Measurements from ENCODE around the gene IRX4.

The IRX4 gene

GRCh38 chr5:1912951-1913565, 30.3 kb upstream of the IRX4 start:
- no peak for FAIRE-seq

GRCh38 chr5:1911773-1912235, 29.1 kb upstream of the IRX4 start:
- FAIRE-seq = no peak

GRCh38 chr5:1910861-1911772, 28.4 kb upstream of the IRX4 start:
- no peak for FAIRE-seq

- FAIRE-seq = no peak
Observed at GRCh38 chr5:1910081-1910760, 27.5 kb upstream of the IRX4 start.

- no peak for FAIRE-seq
Observed at GRCh38 chr5:1909346-1909985, 26.7 kb upstream of the IRX4 start.

- no peak for FAIRE-seq
Observed at GRCh38 chr5:1908931-1909330, 26.2 kb upstream of the IRX4 start.

- FAIRE-seq = no peak
Observed at GRCh38 chr5:1907616-1908015, 24.9 kb upstream of the IRX4 start.

- FAIRE-seq = no peak
Observed at GRCh38 chr5:1905108-1905507, 22.4 kb upstream of the IRX4 start.

- FAIRE-seq = no peak
Observed at GRCh38 chr5:1901983-1902382, 19.3 kb upstream of the IRX4 start.

- no peak for FAIRE-seq
Observed at GRCh38 chr5:1901061-1901460, 18.3 kb upstream of the IRX4 start.

- FAIRE-seq = no peak
Observed at GRCh38 chr5:1899201-1899600, 16.5 kb upstream of the IRX4 start.

GRCh38 chr5:1897816-1898450, 15.2 kb upstream of the IRX4 start:
- FAIRE-seq = no peak

- FAIRE-seq = no peak
Observed at GRCh38 chr5:1897386-1897785, 14.7 kb upstream of the IRX4 start.

- no peak for FAIRE-seq
Observed at GRCh38 chr5:1896602-1897376, 14.1 kb upstream of the IRX4 start.

GRCh38 chr5:1895739-1896420, 13.2 kb upstream of the IRX4 start:
- FAIRE-seq = no peak

GRCh38 chr5:1894243-1894642, 11.5 kb upstream of the IRX4 start:
- no peak for FAIRE-seq

- no peak for FAIRE-seq
Observed at GRCh38 chr5:1893754-1894153, 11.0 kb upstream of the IRX4 start.

- FAIRE-seq = no peak
Observed at GRCh38 chr5:1892685-1893445, 10.1 kb upstream of the IRX4 start.

- FAIRE-seq = no peak
Observed at GRCh38 chr5:1892211-1892610, 9.5 kb upstream of the IRX4 start.

GRCh38 chr5:1891391-1891790, 8.7 kb upstream of the IRX4 start:
- no peak for FAIRE-seq

GRCh38 chr5:1890296-1890695, 7.6 kb upstream of the IRX4 start:
- no peak for FAIRE-seq

Measured in G401.6 (cell line).